C4-2B (cell line): Measurements from ENCODE around the gene GJA5.

ENCODE experiments used
- ZFX ChIP-seq: fragments of 450-650 bp; IDR thresholded peaks from 2 replicates; pipeline ENCODE4 v1.6.1; 2017
- TF ChIP-seq, protein P1 (sequence below): fragments of 450-650 bp; conservative IDR thresholded peaks from 2 replicates; pipeline ENCODE4 v1.5.1; 2017; ENCODE audit warnings: mild to moderate bottlenecking

DNA sequence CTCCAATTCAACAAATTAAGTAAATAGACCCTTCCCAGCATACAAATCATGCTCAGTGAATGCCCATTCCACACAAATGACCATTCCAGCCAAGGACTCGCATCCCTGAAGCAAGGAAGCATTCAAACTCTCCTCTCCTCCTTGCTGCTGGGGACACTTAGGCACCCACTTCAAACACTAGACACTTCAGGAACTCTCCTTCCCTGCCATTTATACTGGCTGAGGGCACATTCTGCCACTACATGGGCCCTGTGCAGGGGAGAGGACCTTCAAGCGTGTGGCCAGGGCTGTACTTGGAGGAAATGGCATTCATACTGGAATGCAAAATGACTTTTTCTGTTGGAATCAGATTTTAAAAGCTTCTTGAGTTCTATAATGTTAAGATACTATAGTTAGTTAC lies 22.3 kb downstream of the GJA5 start:
- TF ChIP-seq ZFX = no peak
- TF ChIP-seq, protein P1, sequence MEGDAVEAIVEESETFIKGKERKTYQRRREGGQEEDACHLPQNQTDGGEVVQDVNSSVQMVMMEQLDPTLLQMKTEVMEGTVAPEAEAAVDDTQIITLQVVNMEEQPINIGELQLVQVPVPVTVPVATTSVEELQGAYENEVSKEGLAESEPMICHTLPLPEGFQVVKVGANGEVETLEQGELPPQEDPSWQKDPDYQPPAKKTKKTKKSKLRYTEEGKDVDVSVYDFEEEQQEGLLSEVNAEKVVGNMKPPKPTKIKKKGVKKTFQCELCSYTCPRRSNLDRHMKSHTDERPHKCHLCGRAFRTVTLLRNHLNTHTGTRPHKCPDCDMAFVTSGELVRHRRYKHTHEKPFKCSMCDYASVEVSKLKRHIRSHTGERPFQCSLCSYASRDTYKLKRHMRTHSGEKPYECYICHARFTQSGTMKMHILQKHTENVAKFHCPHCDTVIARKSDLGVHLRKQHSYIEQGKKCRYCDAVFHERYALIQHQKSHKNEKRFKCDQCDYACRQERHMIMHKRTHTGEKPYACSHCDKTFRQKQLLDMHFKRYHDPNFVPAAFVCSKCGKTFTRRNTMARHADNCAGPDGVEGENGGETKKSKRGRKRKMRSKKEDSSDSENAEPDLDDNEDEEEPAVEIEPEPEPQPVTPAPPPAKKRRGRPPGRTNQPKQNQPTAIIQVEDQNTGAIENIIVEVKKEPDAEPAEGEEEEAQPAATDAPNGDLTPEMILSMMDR = no peak
